ENCODE measurements around the gene TTF1. TPM values are rescaled to one million over a fixed set of nuclear protein-coding genes. Genes with fewer than 3 reads are reported as not detected.

TTF1 gene
- total RNA-seq, 1 experiment from 2014 or later = 26.9 TPM

- Histone ChIP-seq H3K4ac (ENCODE audit: low read depth, low read length) (no peak overlapping the region), H2BK120ac (ENCODE audit: low read depth, low read length, poor library complexity, severe bottlenecking) (no peak overlapping the region), H3K9me3 (ENCODE audit: control insufficient read depth, low read depth, low read length) (no peaks in the 10 kb centered on the region), H3K23me2 (ENCODE audit: insufficient read length, low read depth, low read length, poor library complexity, severe bottlenecking) (no peaks in the 10 kb centered on the region), H4K8ac (replicated peaks; ENCODE audit: insufficient read length, low read depth, low read length) (no peak overlapping the region), H3T11ph (ENCODE audit: low read length) (no peak overlapping the region), H3K9ac (ENCODE audit: extremely low read depth, insufficient read length, low read length) (no peak overlapping the region), H2BK12ac (ENCODE audit: insufficient read length, low read depth, low read length) (no peak overlapping the region), H2BK5ac (ENCODE audit: insufficient read length, low read length) (no peak overlapping the region), H3K4me2 (ENCODE audit: insufficient read depth, insufficient read length, low read length) (no peak overlapping the region), H3K18ac (ENCODE audit: insufficient read length, low read depth, low read length) (no peak overlapping the region), H2BK20ac (ENCODE audit: low read depth, low read length, poor library complexity, severe bottlenecking) (no peak overlapping the region), H3K27ac (ENCODE audit: insufficient read length, low read depth, low read length) (no peak overlapping the region), H4K91ac (ENCODE audit: insufficient read length, low read depth, low read length) (no peak overlapping the region), H3K56ac (ENCODE audit: insufficient read length, low read depth, low read length) (no peak overlapping the region), H4K5ac (ENCODE audit: insufficient read length, low read depth, low read length) (no peak overlapping the region), H3K27me3 (ENCODE audit: insufficient read depth, low read length) (no peaks in the 10 kb centered on the region), H4K20me1 (ENCODE audit: control insufficient read depth, insufficient read depth, insufficient read length) (no peaks in the 10 kb centered on the region), H3K14ac (ENCODE audit: insufficient read depth, low read length) (no peak overlapping the region), H3K23ac (ENCODE audit: insufficient read length, low read depth, low read length) (no peak overlapping the region), H3K79me1 (ENCODE audit: insufficient read depth, low read depth, low read length, poor library complexity, severe bottlenecking) (peaks cover 3% of the 10 kb centered on the region), H2AFZ (ENCODE audit: low read length) (no peak overlapping the region), H2AK5ac (ENCODE audit: insufficient read length, low read length) (no peak overlapping the region), H3K4me1 (ENCODE audit: insufficient read depth, low read length) (no peaks in the 10 kb centered on the region), H3K79me2 (ENCODE audit: insufficient read depth, low read length) (no peaks in the 10 kb centered on the region), H2BK15ac (ENCODE audit: low read depth, low read length) (no peak overlapping the region)
- TF ChIP-seq CTCF (conservative IDR thresholded peaks at IDR 0.05) = no peak
- H3K4me3 Mint-ChIP-seq = no peak overlapping the region
- peaks cover 46 to 95% (median 83%) of the 10 kb centered on the region in 3 experiments; a peak in 6 of 7 replicates for H3K36me3 Mint-ChIP-seq (ENCODE audit: insufficient read depth in 1 of 3, low read depth in 3 of 3)
- no peaks in the 10 kb centered on the region for H3K9me3 Mint-ChIP-seq
- DNase-seq = no peak
- no peaks in the 10 kb centered on the region for H3K4me1 Mint-ChIP-seq
- H3K27ac Mint-ChIP-seq = no peak overlapping the region
- no peaks in the 10 kb centered on the region for H3K27me3 Mint-ChIP-seq (ENCODE audit: low read depth)
- WGBS (ENCODE audit: extremely low coverage, insufficient read length, low lambda C conversion rate) = no CpG with 5 or more reads among the region's 6 CpGs
Measured at GRCh38 chr9:132327537-132327936, 79.1 kb downstream of the TTF1 start.

Other genes starting within 250 kb of the TTF1 start
- 0.52 and 0.66 TPM in 2 replicates for gene NTNG2, start 244.8 kb downstream of the TTF1 start, total RNA-seq (2021)
- gene SETX, start 51.9 kb downstream of the TTF1 start, total RNA-seq (2021) = 43.1 and 44.3 TPM in 2 replicates
- 0.72 and 0.86 TPM in 2 replicates for gene CFAP77, start 3.4 kb upstream of the TTF1 start, total RNA-seq (2021)
- gene BARHL1, start 175.8 kb upstream of the TTF1 start, total RNA-seq (2021) = not detected in 2 replicates